ENCODE measurements around the gene NSMCE3. TPM values are rescaled to one million over a fixed set of nuclear protein-coding genes. Genes with fewer than 3 reads are reported as not detected.

The NSMCE3 gene
- polyA plus RNA-seq (ENCODE audit: low read depth in 6 of 6) = 10 to 100 TPM; 33.7 to 43.3 (median 40.4) TPM

DNA sequence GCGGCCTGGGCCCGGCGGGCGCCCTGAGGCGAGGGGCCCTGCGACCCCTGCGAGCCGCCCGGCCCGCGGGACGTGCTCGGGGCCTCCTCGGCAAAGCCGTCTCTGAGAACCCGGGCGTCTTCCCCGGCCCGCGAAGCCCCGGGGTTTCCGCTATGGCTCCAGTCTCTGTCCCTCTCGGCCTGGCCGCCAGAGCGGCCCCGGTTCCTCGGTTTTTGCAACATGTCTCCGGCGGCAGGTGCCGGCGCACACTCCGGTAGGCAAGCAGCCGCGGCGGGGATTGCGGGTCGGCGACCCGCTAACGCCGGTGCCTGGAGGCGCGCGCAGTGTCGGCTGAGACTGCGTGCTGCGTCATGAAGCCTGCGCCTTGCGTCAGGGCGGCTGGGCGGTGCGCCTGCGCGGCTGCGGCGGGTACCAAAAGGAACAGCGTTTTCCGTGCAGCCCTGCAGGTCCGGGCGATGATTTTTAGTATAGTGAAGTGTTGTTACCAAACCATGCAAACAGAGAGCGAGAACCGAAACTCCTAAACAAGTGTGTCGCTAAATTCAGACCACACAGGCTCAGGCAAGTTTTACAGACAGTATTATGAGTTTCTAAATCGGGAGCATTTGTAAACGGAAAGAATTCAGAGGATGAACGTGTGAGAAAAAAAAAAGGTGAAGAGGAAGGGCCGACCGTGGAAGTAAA lies at the start of gene NSMCE3:
NSMCE3 (minus strand) TSS at position 338 of the 684 bp plus-strand sequence; CDS start at position 221, 117 bp downstream.
- ATAC-seq (ENCODE audit: low read depth in 2 of 2) = peak; percentile 88 to 89
- Mint-ChIP-seq H3K4me1 (peaks cover 32 to 47% (median 43%) of the 10 kb centered on the region in 3 donors), H3K4me3 (peak within 1 kb of the TSS; percentile 84 to 99 (median 95)), H3K36me3 (no peaks in the 10 kb centered on the region), H3K9me3 (no peaks in the 10 kb centered on the region), H3K27ac (peak within 1 kb of the TSS; percentile 96 to 100 (median 99)), H3K27me3 (no peaks in the 10 kb centered on the region)
- DNase-seq = peak; percentile 94

DNA sequence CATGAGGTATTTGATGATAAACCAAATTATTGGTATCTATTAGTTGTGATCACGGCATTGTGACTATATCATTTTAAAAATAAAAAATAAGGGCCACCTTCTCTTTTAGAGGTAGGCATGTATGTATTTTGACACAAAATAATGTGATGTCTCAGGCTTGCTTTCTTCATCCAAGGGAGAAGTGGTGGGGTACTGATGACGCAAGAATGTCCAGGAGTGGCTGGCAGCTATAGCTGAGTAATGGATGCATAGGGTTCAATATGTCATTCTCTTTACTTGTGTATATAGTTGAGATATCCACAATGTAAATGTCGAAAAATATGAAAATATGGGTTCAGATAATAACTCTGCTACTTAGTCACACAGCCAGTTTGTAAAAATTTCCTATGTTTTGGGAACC lies 46.8 kb upstream of the NSMCE3 start:
- ATAC-seq (ENCODE audit: low read depth in 2 of 2) = no peak
- peaks cover 5 to 23% (median 9%) of the 10 kb centered on the region in 3 donors for H3K27me3 Mint-ChIP-seq
- H3K36me3 Mint-ChIP-seq = peaks cover 0 to 15% of the 10 kb centered on the region in 2 donors
- no peak overlapping the region for H3K27ac Mint-ChIP-seq
- DNase-seq = no peak
- peaks cover 4 to 16% (median 7%) of the 10 kb centered on the region in 7 donors for H3K9me3 Mint-ChIP-seq
- no peaks in the 10 kb centered on the region for H3K4me1 Mint-ChIP-seq
- H3K4me3 Mint-ChIP-seq = no peak overlapping the region

DNA sequence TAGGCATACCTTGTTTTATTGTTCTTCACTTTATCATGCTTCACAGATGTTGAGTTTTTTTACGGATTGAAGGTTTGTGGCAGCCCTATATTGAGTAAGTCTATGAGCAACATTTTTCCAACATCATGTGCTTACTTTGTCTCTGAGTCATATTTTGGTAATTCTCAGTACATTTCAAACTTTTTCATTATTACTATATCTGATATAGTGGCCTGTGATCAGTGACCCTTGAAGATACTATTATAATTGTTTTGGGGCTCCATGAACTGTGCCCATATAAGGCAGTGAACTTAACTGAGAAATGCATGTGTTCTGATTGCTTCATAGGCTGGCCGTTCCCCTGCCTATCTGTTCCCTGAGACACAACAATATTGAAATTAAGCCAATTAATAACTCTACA lies 42.8 kb upstream of the NSMCE3 start:
- Mint-ChIP-seq H3K27ac (no peak overlapping the region), H3K4me1 (peaks cover 6 to 21% (median 12%) of the 10 kb centered on the region in 3 donors), H3K4me3 (no peak overlapping the region), H3K27me3 (peaks cover 0 to 12% (median 0%) of the 10 kb centered on the region in 3 donors), H3K36me3 (no peaks in the 10 kb centered on the region), H3K9me3 (peaks cover 0 to 2% (median 0%) of the 10 kb centered on the region in 7 donors)
- ATAC-seq (ENCODE audit: low read depth in 2 of 2) (no peak), DNase-seq (no peak)

DNA sequence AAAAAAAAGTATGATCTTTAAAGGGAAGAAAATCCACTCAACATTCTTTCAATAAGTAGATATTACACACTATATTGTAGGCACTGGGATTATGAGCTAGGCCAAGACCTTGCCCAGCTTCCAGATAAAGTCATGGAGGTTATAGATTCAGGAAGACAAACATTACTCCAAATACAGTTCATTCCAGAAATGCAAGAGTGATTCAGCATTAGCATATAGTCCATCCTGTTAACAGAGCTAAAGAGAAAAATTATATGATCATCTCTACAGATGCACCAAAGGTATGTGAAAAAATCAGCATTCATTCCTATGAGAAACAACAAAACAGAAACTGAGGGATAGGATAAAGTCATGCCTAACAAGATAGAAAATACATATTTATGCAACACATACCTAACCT lies 42.1 kb upstream of the NSMCE3 start:
- ATAC-seq (ENCODE audit: low read depth in 2 of 2) = no peak
- no peak for DNase-seq
- H3K36me3 Mint-ChIP-seq = no peaks in the 10 kb centered on the region
- H3K27me3 Mint-ChIP-seq = peaks cover 0 to 12% (median 0%) of the 10 kb centered on the region in 3 donors
- peaks cover 0 to 2% (median 0%) of the 10 kb centered on the region in 7 donors for H3K9me3 Mint-ChIP-seq
- H3K27ac Mint-ChIP-seq = no peak overlapping the region
- peaks cover 6 to 21% (median 12%) of the 10 kb centered on the region in 3 donors for H3K4me1 Mint-ChIP-seq
- H3K4me3 Mint-ChIP-seq = no peak overlapping the region

DNA sequence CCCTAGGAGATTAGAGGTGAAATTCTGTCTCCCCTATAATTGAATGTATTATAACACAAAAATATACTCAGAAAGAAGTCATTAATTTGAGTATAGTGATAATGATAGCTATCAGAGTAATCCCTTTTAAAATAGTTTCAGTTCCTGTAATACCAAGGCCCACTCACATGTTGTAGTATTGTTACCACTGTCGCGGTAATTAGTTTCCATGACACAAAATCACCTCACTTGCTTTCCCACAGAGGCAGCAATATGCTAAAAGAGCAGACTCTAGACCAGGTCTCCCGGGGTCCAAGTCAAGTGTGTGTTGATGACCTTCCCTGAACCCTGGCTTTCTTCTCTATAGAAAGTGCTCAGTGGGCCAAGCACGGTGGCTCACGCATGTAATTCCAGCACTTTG lies 39.5 kb upstream of the NSMCE3 start:
- Mint-ChIP-seq H3K4me1 (peaks cover 6 to 21% (median 12%) of the 10 kb centered on the region in 3 donors), H3K36me3 (no peaks in the 10 kb centered on the region), H3K27me3 (peaks cover 15 to 27% (median 16%) of the 10 kb centered on the region in 3 donors), H3K4me3 (peak overlapping the region in 1 of 8 donors; percentile 54), H3K27ac (peak overlapping the region in 4 of 6 donors; percentile 37 to 77 (median 54)), H3K9me3 (peaks cover 0 to 1% (median 0%) of the 10 kb centered on the region in 7 donors)
- ATAC-seq (ENCODE audit: low read depth in 2 of 2) (peak; percentile 78 to 95), DNase-seq (peak; percentile 26)

DNA sequence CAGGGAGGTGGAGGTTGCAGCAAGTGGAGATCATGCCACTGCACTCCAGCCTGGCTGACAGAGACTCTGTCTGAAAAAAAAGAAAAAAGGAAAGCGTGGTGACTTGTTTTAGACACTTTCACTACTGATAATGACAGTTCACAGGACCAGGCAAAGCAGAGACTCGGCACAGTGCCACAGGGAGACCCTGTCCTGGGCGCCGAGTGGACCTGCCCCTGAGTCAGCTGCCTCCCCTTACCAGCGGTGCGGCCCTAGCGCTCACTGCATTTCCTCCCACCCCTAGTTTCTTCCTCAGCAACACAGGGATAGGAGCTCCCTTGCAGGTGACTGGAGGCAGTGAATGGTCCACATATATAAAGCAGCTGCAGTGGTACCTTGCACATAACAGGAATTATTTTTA lies 38.7 kb upstream of the NSMCE3 start:
- H3K4me1 Mint-ChIP-seq = peaks cover 6 to 21% (median 12%) of the 10 kb centered on the region in 3 donors
- H3K27ac Mint-ChIP-seq = peak overlapping the region in 1 of 6 donors; percentile 7
- H3K4me3 Mint-ChIP-seq = peak overlapping the region in 1 of 8 donors; percentile 48
- ATAC-seq (ENCODE audit: low read depth in 2 of 2) = no peak
- DNase-seq = no peak
- peaks cover 0 to 1% (median 0%) of the 10 kb centered on the region in 7 donors for H3K9me3 Mint-ChIP-seq
- no peaks in the 10 kb centered on the region for H3K36me3 Mint-ChIP-seq
- H3K27me3 Mint-ChIP-seq = peaks cover 16 to 22% (median 16%) of the 10 kb centered on the region in 3 donors

DNA sequence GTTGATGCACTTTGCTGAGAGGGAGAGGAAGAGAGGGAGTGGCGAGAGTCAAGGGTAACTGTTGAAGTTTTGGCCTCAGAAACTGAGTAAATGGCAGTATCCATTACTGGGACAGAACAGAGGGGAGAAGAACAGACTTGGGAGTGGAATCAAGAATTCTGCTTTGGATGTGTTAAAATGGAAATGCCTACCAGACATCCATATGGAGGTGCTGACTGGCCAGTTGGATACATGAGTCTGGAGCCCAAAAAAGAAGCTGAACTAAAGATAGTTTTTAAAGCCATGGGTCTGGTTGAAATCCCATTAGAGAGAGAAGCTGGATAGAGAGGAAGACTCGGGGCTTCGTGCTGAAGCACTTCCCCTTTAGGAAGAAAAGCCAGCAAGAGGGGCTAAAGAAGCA lies 35.9 kb upstream of the NSMCE3 start:
- ATAC-seq (ENCODE audit: low read depth in 2 of 2) = no peak
- H3K27me3 Mint-ChIP-seq = peaks cover 16 to 22% (median 21%) of the 10 kb centered on the region in 3 donors
- H3K36me3 Mint-ChIP-seq = no peaks in the 10 kb centered on the region

DNA sequence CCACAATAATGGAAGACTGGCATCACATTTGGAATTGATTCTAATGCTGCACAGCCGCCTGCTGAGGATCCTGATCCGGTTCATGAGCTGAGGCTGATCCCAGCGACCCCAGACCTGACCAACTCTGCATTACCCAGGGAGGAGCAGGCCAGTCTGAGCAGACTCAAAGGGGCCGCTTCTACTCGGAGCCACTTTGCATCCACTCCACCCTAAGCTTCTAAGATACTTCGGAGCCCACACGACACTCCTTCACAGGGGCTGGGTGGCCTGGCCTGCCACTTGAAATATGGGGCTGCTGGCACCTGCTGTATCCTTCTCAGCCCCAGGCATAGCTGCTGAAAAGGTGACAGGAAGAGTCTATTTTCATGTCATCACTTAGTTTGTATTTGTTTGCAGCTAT lies 33.2 kb upstream of the NSMCE3 start:
- Mint-ChIP-seq H3K27ac (no peak overlapping the region), H3K4me1 (peaks cover 0 to 3% (median 0%) of the 10 kb centered on the region in 3 donors), H3K27me3 (peaks cover 21 to 31% (median 29%) of the 10 kb centered on the region in 3 donors), H3K4me3 (no peak overlapping the region), H3K9me3 (peaks cover 0 to 4% (median 0%) of the 10 kb centered on the region in 7 donors), H3K36me3 (no peaks in the 10 kb centered on the region)
- ATAC-seq (ENCODE audit: low read depth in 2 of 2) (no peak), DNase-seq (no peak)

More for the DNA sequence above, 35.9 kb upstream of the NSMCE3 start:
- H3K4me3 Mint-ChIP-seq = no peak overlapping the region
- H3K27ac Mint-ChIP-seq = no peak overlapping the region
- DNase-seq = no peak
- H3K9me3 Mint-ChIP-seq = peaks cover 0 to 1% (median 0%) of the 10 kb centered on the region in 7 donors
- H3K4me1 Mint-ChIP-seq = peaks cover 6 to 21% (median 12%) of the 10 kb centered on the region in 3 donors

DNA sequence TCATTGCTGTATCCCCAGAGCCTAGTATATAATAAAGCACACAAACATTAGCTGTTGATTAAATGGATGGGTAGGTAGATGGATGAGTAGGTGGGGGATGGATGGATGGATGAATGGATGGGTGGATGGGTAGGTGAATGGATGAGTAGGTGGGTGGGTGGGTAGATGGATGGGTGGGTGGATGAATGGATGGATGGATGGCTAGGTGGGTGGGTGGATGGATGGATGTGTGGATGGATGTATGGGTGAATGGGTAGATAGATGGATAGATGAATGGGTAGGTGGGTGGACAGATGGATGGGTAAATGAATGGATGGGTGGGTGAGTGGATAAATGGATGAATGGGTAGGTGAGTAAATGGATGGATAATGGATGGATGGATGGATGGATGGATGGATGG lies 30.2 kb upstream of the NSMCE3 start:
- Mint-ChIP-seq H3K4me1 (no peaks in the 10 kb centered on the region), H3K36me3 (no peaks in the 10 kb centered on the region), H3K27me3 (peaks cover 13 to 27% (median 14%) of the 10 kb centered on the region in 3 donors), H3K4me3 (no peak overlapping the region), H3K27ac (no peak overlapping the region), H3K9me3 (peaks cover 3 to 13% (median 4%) of the 10 kb centered on the region in 7 donors)
- ATAC-seq (ENCODE audit: low read depth in 2 of 2) = no peak
- DNase-seq = no peak

DNA sequence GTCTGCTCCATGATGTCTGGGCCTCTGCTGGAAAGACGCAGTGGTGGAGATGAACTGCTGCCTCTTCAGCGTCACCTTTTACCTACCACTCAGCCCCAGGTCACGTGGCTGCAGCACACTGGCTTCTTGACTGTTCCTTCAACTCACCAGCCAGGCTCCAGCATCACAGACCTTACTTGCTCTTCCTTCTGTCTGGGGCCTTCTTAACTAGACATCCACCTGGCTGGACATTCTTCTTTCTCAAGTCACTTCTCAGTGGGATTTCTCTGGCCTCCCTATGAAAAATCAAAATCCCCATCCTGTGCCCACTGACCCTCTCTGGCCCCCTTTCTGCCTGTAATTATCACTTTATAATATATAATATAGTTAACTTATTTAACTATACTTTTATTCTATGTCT lies 29.7 kb upstream of the NSMCE3 start:
- ATAC-seq (ENCODE audit: low read depth in 2 of 2) (no peak), DNase-seq (no peak)
- H3K27me3 Mint-ChIP-seq = peaks cover 11 to 23% (median 13%) of the 10 kb centered on the region in 3 donors
- no peak overlapping the region for H3K27ac Mint-ChIP-seq
- H3K4me3 Mint-ChIP-seq = no peak overlapping the region
- H3K9me3 Mint-ChIP-seq = peaks cover 3 to 13% (median 4%) of the 10 kb centered on the region in 7 donors
- no peaks in the 10 kb centered on the region for H3K4me1 Mint-ChIP-seq
- no peaks in the 10 kb centered on the region for H3K36me3 Mint-ChIP-seq

DNA sequence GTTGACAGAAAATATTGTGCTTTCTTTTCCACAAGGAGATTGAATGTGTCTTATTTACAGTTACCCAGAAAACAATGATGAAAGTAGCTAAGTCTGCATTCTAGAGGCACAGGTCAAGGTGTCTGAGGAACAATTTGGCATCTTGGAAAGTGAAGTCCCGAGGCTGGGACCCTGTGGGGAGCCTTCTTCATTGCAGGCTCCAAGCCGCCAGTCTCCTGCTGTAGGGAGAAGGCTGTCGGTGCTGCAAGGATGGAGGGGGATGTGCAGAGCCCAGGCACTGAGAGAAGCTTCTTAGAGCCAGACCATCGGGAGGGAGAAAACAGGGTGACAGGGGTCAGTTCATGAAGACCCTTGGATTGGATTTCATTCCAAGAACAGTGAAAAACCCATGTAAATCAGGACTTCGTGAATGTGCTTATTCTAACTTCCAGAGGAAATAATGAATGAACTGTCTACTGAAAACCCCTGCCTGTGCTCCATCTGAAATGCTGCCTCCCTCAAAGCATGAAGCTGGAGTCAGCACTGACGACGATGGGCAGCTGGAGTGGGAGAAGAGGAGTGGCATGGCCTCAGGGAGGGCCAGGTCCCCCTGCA lies 25.2 kb upstream of the NSMCE3 start:
- Mint-ChIP-seq H3K4me1 (no peaks in the 10 kb centered on the region), H3K27me3 (peaks cover 8 to 35% (median 17%) of the 10 kb centered on the region in 3 donors), H3K27ac (no peak overlapping the region), H3K36me3 (no peaks in the 10 kb centered on the region), H3K4me3 (no peak overlapping the region), H3K9me3 (peaks cover under 1 to 13% (median 5%) of the 10 kb centered on the region in 7 donors)
- DNase-seq (no peak), ATAC-seq (ENCODE audit: low read depth in 2 of 2) (no peak)

DNA sequence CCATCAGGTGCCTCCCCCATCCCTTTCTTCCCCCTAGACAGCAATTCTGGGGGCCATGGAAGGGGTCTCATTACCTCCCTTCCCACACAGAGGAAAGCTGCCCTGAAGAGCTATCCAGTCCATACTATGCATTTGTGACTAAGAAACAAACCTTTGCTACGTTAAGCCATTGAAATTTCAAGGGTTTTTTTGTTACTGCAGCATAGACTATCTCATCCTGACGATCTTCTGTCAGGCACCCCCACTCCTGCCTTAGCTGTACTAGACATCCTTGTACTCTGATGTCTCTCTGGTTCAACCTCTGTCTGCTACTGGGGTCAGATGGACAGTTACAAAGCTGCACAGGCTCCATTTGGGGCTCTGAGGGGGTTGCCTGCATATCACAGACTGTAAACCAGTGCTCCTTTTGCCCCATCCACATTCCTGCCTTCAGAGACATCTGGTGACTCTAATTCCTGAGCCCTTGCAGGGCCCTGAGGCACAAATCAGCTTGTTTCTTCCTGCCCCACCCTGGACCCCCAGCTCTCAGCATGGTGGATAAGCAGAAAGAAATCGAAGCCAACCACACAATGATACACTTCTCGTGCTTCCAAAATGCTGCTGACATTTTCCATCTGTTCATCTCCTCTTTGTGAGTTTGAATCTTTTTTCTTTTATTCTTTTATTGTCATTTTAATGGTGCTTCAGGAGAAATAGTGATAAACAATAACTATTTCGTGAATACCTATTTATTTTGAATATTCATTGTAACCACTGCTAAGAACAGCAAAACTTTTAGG lies 21.6 kb upstream of the NSMCE3 start:
- DNase-seq = no peak
- no peak overlapping the region for H3K27ac Mint-ChIP-seq
- H3K27me3 Mint-ChIP-seq = peaks cover 12 to 26% (median 18%) of the 10 kb centered on the region in 3 donors
- no peak overlapping the region for H3K4me3 Mint-ChIP-seq
- ATAC-seq (ENCODE audit: low read depth in 2 of 2) = no peak
- peaks cover 0 to 4% (median 2%) of the 10 kb centered on the region in 7 donors for H3K9me3 Mint-ChIP-seq
- H3K4me1 Mint-ChIP-seq = no peaks in the 10 kb centered on the region
- H3K36me3 Mint-ChIP-seq = no peaks in the 10 kb centered on the region

DNA sequence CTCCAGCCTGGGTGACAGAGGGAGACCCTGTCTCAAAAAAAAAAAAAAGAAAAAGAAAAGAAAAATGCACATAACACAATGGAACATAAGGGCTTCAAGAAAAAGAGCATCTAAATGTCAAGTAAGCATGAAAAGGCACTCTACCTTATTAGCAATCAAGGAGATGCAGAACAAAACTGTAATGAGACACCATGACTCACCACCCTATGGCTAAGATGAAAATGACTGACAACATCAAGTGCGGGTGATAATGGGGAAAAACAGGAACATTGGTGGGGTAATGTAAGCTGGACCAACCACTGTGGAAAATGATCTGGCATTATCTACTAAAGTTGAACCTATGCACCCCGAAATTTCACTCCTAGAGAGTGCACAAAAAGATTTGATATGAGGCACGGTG lies 19.6 kb upstream of the NSMCE3 start:
- H3K27me3 Mint-ChIP-seq = peaks cover 22 to 44% (median 39%) of the 10 kb centered on the region in 3 donors
- no peak overlapping the region for H3K27ac Mint-ChIP-seq
- H3K36me3 Mint-ChIP-seq = no peaks in the 10 kb centered on the region

More for the DNA sequence above, 19.6 kb upstream of the NSMCE3 start:
- Mint-ChIP-seq H3K4me3 (no peak overlapping the region), H3K4me1 (no peaks in the 10 kb centered on the region), H3K9me3 (peaks cover 0 to 4% (median 0%) of the 10 kb centered on the region in 7 donors)
- ATAC-seq (ENCODE audit: low read depth in 2 of 2) = no peak
- DNase-seq = no peak
